Measurements from ENCODE around the gene LRP3.

DNA sequence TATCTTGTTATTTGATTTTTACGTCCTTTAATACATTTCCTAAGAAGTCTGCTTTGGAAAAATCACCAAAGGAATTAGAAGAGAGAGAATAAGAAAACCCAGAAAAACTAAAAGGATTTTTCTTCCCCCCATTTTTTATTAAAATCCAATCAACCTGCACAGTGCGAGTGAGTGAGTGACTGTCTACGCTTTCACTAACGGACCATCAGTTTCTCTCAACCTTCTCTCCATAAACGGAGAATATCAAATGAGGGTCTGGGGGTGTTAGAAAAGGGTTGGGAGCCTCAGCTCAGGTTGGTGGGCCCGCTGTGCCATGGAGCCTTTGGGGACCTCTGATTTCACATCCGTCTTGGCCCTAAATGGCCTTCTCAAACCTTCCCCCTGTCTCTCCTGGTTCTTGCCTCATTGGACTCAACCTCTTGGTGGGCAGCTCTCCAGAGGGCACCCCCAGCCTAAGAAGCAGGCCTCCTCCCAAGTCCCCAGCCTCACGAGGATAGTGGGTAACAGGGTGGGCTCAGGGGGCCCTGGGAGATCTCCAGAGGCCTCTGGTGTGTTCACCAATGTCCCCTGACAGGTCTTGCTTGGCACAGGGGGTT, 763 bp upstream of the LRP3 start:
- TF ChIP-seq, protein P1, sequence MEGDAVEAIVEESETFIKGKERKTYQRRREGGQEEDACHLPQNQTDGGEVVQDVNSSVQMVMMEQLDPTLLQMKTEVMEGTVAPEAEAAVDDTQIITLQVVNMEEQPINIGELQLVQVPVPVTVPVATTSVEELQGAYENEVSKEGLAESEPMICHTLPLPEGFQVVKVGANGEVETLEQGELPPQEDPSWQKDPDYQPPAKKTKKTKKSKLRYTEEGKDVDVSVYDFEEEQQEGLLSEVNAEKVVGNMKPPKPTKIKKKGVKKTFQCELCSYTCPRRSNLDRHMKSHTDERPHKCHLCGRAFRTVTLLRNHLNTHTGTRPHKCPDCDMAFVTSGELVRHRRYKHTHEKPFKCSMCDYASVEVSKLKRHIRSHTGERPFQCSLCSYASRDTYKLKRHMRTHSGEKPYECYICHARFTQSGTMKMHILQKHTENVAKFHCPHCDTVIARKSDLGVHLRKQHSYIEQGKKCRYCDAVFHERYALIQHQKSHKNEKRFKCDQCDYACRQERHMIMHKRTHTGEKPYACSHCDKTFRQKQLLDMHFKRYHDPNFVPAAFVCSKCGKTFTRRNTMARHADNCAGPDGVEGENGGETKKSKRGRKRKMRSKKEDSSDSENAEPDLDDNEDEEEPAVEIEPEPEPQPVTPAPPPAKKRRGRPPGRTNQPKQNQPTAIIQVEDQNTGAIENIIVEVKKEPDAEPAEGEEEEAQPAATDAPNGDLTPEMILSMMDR (IDR thresholded peaks at IDR 0.05), result no peak
- TF ChIP-seq TAF1 (IDR thresholded peaks at IDR 0.05; ENCODE audit: borderline replicate concordance, low read depth, low read length) (no peak), EZH2phosphoT487 (IDR thresholded peaks at IDR 0.05; ENCODE audit: borderline replicate concordance, low read depth) (no peak), FOXJ3 (CRISPR knock-in tag; IDR thresholded peaks at IDR 0.05) (no peak)

Measured in SK-N-SH (cell line).